Measurements from ENCODE around the gene RILP. TPM values are rescaled to one million over a fixed set of nuclear protein-coding genes. Genes with fewer than 3 reads are reported as not detected.

The RILP gene
- total RNA-seq, 2 experiments from 2014 or later, result 2.6 to 3.9 TPM

- ChIA-PET CTCF (no interaction called here), POLR2A (no interaction called here)
- Mint-ChIP-seq H3K36me3 (ENCODE audit: low read depth) (no peaks in the 10 kb centered on the region), H3K4me1 (no peaks in the 10 kb centered on the region), H3K9me3 (peaks cover 5% of the 10 kb centered on the region), H3K27ac (no peak overlapping the region), H3K4me3 (no peak overlapping the region), H3K27me3 (no peaks in the 10 kb centered on the region)
- DNase-seq, result no peak
Measured at GRCh38 chr17:1604831-1605528, 44.7 kb downstream of the RILP start.

GRCh38 chr17:1601571-1601970, 48.1 kb downstream of the RILP start:
- Mint-ChIP-seq H3K27ac (no peak overlapping the region), H3K9me3 (peaks cover 5% of the 10 kb centered on the region), H3K27me3 (no peaks in the 10 kb centered on the region), H3K36me3 (ENCODE audit: low read depth) (no peaks in the 10 kb centered on the region), H3K4me3 (no peak overlapping the region), H3K4me1 (no peaks in the 10 kb centered on the region)
- DNase-seq, result no peak
- ChIA-PET CTCF (no interaction called here), POLR2A (no interaction called here)

GRCh38 chr17:1598399-1599095, 51.1 kb downstream of the RILP start:
- peaks cover 5% of the 10 kb centered on the region for H3K9me3 Mint-ChIP-seq
- no peak overlapping the region for H3K4me3 Mint-ChIP-seq
- H3K27ac Mint-ChIP-seq, result no peak overlapping the region
- no peaks in the 10 kb centered on the region for H3K4me1 Mint-ChIP-seq
- no peaks in the 10 kb centered on the region for H3K36me3 Mint-ChIP-seq (ENCODE audit: low read depth)
- no peak for DNase-seq
- H3K27me3 Mint-ChIP-seq, result no peaks in the 10 kb centered on the region
- CTCF ChIA-PET, result interaction anchor here (0.6 kb wide), 1 partner anchor 95 kb away, joined by 3 read pairs; no protein-coding TSS in a partner anchor
- POLR2A ChIA-PET, result no interaction called here

GRCh38 chr17:1597861-1598342, 51.8 kb downstream of the RILP start:
- H3K27ac Mint-ChIP-seq, result no peak overlapping the region
- H3K27me3 Mint-ChIP-seq, result no peaks in the 10 kb centered on the region
- no peak for DNase-seq
- ChIA-PET CTCF (interaction anchor here (0.6 kb wide), 1 partner anchor 96 kb away, joined by 3 read pairs; no protein-coding TSS in a partner anchor), POLR2A (no interaction called here)
- H3K4me3 Mint-ChIP-seq, result no peak overlapping the region
- H3K36me3 Mint-ChIP-seq (ENCODE audit: low read depth), result no peaks in the 10 kb centered on the region
- peaks cover 3% of the 10 kb centered on the region for H3K4me1 Mint-ChIP-seq
- peaks cover 5% of the 10 kb centered on the region for H3K9me3 Mint-ChIP-seq

Other genes starting within 250 kb of the RILP start
- gene YWHAE, start 249.6 kb downstream of the RILP start, total RNA-seq, result 100 to 1,000 TPM; 340 to 435 TPM
- 10 to 100 TPM; 17.5 to 18.4 TPM for gene CRK, start 193.6 kb downstream of the RILP start, total RNA-seq
- gene MYO1C, start 157.2 kb downstream of the RILP start, total RNA-seq, result 10 to 100 TPM; 26.7 to 34.1 TPM
- gene INPP5K, start 133.3 kb downstream of the RILP start, total RNA-seq, result 10 to 100 TPM; 50.3 to 56.9 TPM
- gene PITPNA, start 87.1 kb downstream of the RILP start, total RNA-seq, result 10 to 100 TPM; 44.1 to 52.2 TPM
- under 1 TPM; 0.40 to 0.52 TPM for gene SLC43A2, start 21.0 kb downstream of the RILP start, total RNA-seq
- 1 to 10 TPM in 1 of 2 experiments, under 1 TPM in 1; 0.87 to 1.0 TPM for gene SCARF1, start 4.1 kb downstream of the RILP start, total RNA-seq
- gene PRPF8, start 35.0 kb upstream of the RILP start, total RNA-seq, result 100 to 1,000 TPM; 302 to 316 TPM
- gene TLCD2, start 60.5 kb upstream of the RILP start, total RNA-seq, result under 1 TPM; 0.07 to 0.12 TPM
- gene WDR81, start 74.8 kb upstream of the RILP start, total RNA-seq, result 10 to 100 TPM; 50.7 to 57.9 TPM
- 1 to 10 TPM in 1 of 2 experiments, under 1 TPM in 1; 0.79 to 1.3 TPM for gene SERPINF2, start 93.0 kb upstream of the RILP start, total RNA-seq
- 1 to 10 TPM; 1.3 to 2.0 TPM for gene SERPINF1, start 112.2 kb upstream of the RILP start, total RNA-seq
- gene SMYD4, start 180.0 kb upstream of the RILP start, total RNA-seq, result 10 to 100 TPM; 37.3 to 38.1 TPM
- 100 to 1,000 TPM; 288 to 292 TPM for gene RPA1, start 180.1 kb upstream of the RILP start, total RNA-seq